HG03108 (cell line): ENCODE results near the gene CERK.

ENCODE experiments used
- ATAC-seq: cut with Tn5 transposase; IDR thresholded peaks from one replicate; pipeline ENCODE4 v1.9.1; 2021; ENCODE audit warnings: moderate library complexity; ENCODE audit not compliant: unreplicated experiment

Gene CERK

DNA sequence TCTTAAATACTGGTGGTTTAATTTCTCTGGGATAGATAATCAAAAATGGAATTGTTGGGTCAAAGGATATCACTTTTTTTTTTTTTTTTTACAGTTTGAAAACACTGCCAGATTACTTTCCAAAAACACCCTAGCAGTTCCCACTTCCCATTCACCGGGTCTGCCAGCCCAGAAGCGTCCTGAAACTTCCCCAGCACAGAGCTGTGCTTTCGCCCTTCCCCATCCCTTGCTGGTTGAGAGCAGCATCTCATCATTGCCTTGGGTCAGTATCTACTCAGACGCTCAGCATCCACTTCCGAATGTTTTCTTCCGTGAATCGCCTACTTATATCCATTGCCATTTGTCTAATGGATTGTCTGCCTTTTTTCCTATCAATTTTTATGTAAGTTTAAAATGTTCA, 5.5 kb downstream of the CERK start:
- no peak for ATAC-seq

DNA sequence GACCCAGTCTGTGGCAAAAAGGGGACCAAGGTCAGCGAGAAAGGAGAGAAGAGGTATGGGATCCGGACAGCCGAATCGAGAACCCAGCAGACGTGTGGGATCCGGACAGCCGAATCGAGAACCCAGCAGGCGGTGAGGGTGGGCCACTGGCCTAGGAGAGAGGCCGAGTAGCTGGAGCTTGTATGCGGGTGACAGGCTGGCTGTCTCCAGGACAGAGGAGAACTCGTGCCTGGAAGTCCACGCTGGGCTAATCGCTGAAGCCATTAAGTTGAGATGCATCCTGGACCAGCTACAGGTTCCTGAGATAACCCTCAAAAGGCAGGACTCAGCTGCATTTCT, 6.0 kb downstream of the CERK start:
- no peak for ATAC-seq

GRCh38 chr22:46731246-46732040, 6.6 kb downstream of the CERK start:
- ATAC-seq: no peak

DNA sequence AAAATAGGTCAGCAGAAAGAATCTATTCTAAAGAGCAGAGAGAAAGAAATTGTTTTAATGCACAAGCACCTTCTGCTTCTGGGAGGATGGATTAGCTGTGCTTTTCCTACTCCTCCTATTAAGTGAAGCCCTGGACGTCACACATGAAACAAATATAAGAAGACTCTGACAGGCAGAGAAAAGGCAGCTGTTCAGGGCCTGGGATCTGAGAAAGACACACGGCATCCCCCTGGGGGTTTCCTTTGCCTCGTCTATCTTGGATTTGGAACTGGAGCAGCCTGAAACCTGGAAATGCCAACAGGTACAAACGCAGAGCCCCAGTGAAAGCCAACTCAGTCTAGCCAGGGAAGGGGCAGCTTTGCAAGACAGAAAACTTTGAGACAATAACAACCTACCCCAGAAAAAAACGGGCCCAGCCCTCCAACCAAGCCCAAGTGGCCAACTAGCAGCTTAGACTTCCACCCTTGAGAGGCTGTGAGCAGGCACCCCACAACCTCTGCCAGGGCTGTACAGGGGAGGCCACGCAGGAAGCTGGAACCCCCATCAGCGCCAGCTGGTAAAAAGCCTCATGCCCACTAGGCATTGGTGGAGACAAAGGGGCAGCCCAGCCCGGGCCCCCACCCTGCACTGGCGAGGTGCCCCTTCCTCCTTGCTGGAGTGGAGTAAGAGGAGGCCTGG, 7.3 kb downstream of the CERK start:
- ATAC-seq: no peak

GRCh38 chr22:46728470-46728869, 9.6 kb downstream of the CERK start:
- no peak for ATAC-seq

DNA sequence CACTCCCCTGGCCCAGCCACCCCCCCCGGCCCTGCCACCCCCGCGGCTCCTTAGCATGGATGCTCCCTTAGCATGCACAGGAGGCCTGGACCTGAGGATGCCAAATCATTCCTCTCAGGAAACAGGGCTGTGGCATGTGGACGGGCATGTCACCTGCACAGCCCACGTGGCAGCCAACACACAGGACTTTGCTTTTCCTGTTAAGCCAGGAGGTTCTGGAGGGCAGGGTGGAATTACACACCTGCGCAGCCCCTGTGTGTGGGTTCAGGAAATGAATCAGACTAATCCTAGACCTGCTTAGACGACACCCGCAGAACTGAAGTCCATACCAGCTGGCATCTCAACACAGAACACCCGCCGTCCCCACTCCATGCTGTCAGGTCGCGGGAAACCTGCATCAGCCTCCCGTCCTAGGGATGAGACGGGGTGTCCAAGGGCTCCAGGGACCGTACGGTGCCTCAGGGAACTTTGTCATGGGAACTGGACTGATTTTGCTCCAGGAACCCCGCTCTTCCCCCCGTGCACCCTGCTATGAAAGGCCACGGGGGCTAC, 10.2 kb downstream of the CERK start:
- no peak for ATAC-seq

DNA sequence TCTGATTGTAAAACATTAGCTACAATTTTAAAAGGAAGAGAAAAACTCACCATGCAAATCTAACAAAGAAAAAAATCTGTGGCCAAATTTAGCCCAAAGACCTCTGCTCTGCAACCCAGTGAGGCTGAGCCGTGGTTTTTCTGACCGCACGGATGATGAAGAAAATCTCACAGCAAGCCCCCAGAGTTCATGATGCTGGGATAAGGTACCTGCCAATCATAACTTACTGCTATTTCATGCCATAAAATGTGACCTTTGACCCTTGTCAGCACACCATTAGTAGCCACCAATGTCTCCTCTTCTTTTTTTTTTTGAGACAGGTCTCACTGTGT, 11.1 kb downstream of the CERK start:
- no peak for ATAC-seq

- no peak for ATAC-seq
Observed at GRCh38 chr22:46726066-46726985, 11.7 kb downstream of the CERK start.

GRCh38 chr22:46725096-46725495, 13.0 kb downstream of the CERK start:
- ATAC-seq: no peak

DNA sequence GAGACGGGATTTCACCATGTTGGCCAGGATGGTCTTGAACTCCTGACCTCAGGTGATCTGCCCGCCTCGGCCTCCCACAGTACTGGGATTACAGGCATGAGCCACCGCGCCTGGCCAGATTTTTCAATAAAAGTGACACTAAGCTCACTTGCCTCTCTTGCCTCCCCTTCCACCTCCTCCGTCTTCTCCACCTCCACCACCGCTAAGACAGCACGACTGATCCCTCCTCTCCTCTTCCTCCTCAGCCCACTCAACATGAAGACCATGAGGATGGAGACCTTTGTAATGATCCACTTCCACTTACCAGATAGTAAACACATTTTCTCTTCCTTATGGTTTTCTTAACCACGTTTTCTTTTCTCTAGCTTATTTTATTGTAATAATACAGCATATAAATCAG, 14.2 kb downstream of the CERK start:
- no peak for ATAC-seq

- ATAC-seq: no peak
Observed at GRCh38 chr22:46721501-46722085, 16.5 kb downstream of the CERK start.

DNA sequence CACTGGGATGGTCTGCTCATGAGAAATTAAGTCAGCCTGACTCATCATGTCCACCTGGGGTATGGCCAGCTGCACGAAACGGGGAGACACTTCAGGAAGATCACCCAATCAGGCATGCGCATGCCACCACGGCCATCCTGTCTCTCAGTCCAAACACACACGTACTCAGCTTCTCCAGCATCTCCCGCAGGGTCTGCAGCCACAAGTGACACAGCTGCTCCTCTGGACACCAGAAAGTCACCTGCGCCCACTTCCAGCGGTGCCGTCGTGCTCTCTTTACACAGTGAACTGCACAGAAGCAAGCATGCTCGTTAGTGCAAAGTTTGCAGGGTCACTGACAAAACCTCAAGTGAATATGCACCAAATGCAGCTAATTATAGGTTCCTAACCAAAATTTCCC, 18.1 kb downstream of the CERK start:
- no peak for ATAC-seq

DNA sequence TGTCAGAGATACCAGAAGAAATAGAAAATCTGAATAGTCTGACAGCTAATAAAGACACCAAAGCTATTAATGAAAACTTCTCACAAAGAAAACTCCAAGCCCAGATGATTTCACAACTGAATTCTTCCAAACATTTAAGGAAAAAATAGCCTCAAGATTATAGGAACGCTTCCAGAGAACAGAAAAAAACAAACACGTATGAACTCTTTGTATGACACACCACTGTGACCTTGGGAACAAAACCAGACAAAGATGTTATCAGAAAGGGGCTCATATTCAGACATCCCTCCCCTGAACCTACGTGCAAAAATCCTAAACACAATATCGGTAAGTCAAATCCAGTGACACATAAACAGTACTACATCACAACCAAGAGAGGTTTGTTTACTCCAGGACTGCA, 23.5 kb downstream of the CERK start:
- no peak for ATAC-seq

- ATAC-seq: no peak
Observed at GRCh38 chr22:46712288-46712687, 25.8 kb downstream of the CERK start.

- no peak for ATAC-seq
Observed at GRCh38 chr22:46710806-46711205, 27.2 kb downstream of the CERK start.

GRCh38 chr22:46708766-46709330, 29.2 kb downstream of the CERK start:
- ATAC-seq: no peak

DNA sequence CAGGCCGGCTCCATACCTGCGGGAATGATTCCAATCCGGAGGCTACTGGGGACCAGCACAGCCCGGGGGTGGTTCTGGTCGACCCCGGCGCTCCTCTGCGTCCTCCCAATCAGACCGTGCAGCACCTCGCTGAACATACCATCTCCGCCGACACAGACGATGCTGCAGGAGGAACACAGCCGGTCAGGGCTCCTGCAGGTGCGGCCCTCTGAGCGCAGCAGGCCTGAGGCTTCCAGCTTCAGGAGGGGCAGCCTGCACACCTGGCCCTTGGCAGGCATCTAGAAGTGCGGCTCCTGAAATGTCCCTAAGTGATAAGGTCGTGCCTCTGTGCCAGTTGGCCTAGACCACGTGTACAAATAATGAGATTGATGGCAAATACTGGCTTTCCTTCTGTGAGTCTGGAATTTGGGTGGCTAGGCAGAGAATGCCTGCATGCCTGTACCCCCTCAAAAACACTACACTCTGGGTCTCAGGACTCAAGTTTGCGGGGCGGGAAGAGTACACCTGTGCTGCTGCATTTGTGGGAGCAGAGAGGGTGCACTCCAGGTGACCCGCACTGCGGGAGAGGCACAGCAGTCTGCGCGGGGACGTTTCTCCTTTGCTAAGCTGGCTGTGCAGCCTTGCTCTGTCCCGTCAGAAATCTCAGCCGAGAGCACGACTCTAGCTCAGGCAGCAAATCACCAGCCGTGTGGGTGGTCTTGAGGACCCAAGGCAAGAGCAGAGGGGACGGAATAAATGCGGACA, 30.1 kb downstream of the CERK start:
- no peak for ATAC-seq

DNA sequence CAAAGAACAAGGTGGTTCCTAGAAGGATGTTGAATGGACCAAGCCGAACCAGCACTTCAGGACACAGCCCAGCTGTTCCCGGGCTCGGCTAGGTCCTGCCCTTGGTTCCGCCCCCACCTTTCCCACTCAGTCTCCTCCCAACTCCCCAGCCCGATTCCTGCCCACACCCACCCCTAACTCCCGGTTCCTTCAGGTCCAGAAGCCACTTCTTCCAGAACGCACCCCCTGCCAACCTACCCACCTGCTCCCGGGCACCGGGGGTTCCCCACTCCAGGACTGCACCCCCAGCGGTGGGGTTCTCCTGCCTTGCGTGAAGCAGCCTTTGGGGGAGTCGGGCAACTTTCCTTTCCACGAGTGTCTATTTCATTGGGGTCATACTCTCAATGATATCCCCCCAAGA, 30.7 kb downstream of the CERK start:
- ATAC-seq: no peak

GRCh38 chr22:46706060-46706459, 32.0 kb downstream of the CERK start:
- ATAC-seq: no peak

GRCh38 chr22:46703996-46704370, 34.1 kb downstream of the CERK start:
- ATAC-seq: no peak
